OCI-LY1 (cell line): ENCODE results near the gene SMG5.

Experiments used
- EZH2 ChIP-seq: fragments of 200-600 bp; sonication (generic), shearing (Covaris generic); IDR thresholded peaks from 2 replicates; pipeline ENCODE4 v1.8.0; 2017; ENCODE audit warnings: borderline replicate concordance, mixed run types, mild to moderate bottlenecking, antibody characterized with exemption, low read length, moderate library complexity, mixed read lengths
- TF ChIP-seq, protein P1 (sequence below): fragments of 200-600 bp; sonication (generic), shearing (Covaris generic); IDR thresholded peaks from 2 replicates; pipeline ENCODE4 v1.5.1; 2017; ENCODE audit warnings: mild to moderate bottlenecking, antibody characterized with exemption, low read length, moderate library complexity, mixed read lengths

DNA sequence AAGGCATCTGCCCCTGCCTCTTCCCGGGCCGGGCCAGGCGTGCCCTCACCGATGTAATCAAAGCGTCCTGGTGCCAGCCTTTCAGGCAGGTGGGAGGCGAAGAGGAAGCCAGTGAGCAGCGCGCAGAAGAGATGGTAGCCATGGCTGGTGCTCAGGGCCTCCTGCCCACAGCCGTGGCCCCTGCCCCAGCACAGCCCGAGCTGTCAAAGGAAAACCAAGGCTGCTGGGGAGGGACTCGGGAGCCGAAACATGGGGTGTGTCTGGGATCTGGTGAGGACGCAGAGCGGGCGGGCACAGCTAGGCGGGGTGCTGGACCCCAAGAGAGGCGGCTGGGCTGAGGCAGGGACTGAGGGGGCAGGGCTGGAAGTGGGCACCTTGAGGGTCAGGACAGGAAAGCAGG lies 37.9 kb downstream of the SMG5 start:
- TF ChIP-seq, protein P1, sequence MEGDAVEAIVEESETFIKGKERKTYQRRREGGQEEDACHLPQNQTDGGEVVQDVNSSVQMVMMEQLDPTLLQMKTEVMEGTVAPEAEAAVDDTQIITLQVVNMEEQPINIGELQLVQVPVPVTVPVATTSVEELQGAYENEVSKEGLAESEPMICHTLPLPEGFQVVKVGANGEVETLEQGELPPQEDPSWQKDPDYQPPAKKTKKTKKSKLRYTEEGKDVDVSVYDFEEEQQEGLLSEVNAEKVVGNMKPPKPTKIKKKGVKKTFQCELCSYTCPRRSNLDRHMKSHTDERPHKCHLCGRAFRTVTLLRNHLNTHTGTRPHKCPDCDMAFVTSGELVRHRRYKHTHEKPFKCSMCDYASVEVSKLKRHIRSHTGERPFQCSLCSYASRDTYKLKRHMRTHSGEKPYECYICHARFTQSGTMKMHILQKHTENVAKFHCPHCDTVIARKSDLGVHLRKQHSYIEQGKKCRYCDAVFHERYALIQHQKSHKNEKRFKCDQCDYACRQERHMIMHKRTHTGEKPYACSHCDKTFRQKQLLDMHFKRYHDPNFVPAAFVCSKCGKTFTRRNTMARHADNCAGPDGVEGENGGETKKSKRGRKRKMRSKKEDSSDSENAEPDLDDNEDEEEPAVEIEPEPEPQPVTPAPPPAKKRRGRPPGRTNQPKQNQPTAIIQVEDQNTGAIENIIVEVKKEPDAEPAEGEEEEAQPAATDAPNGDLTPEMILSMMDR, result no peak
- no peak for TF ChIP-seq EZH2
